ENCODE measurements around the gene TENM4.

The TENM4 gene

DNA sequence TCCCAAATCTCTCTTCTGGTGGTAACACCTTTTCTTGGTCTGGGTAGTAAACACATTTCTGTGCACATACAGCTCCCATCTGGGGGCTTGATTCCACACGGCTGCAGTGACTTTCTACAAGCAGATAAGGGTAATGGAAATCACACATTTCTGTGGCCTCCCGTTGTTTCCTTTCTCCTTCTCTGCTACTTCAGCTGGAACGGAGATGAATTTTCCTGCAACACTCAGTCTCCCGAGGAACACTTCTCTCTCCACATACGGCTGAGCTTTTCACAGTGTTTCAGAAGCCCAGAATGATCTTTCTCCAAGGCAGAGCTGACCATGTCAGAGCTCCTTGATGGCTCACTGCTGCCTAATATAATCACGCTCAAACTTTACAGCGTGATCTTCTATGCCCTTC is 501.9 kb downstream of the TENM4 start:
- ChIA-PET CTCF (no interaction called here), POLR2A (interaction anchor here (0.9 kb wide), 1 partner anchor 31 kb away, joined by 3 read pairs; no protein-coding TSS in a partner anchor)
- TF ChIP-seq LEF1 (IDR thresholded peaks at IDR 0.05; ENCODE audit: borderline replicate concordance) (no peak), ZNF384 (IDR thresholded peaks at IDR 0.05) (no peak), CTBP1 (IDR thresholded peaks at IDR 0.05; ENCODE audit: borderline replicate concordance) (no peak), NFRKB (IDR thresholded peaks at IDR 0.05) (no peak)
- no peak for DNase-seq (ENCODE audit: extremely low spot score)

- TF ChIP-seq CTBP1 (IDR thresholded peaks at IDR 0.05; ENCODE audit: borderline replicate concordance) (no peak), ZNF384 (IDR thresholded peaks at IDR 0.05) (no peak), BHLHE40 (IDR thresholded peaks at IDR 0.05; ENCODE audit: borderline replicate concordance) (no peak), SUZ12 (IDR thresholded peaks at IDR 0.05) (no peak), FOXK2 (IDR thresholded peaks at IDR 0.05) (no peak), HDGF (IDR thresholded peaks at IDR 0.05; ENCODE audit: borderline replicate concordance) (no peak), ELF4 (IDR thresholded peaks at IDR 0.05) (no peak), SP1 (IDR thresholded peaks at IDR 0.05) (no peak), ARNT (IDR thresholded peaks at IDR 0.05) (no peak), NFRKB (IDR thresholded peaks at IDR 0.05) (no peak), L3MBTL2 (conservative IDR thresholded peaks at IDR 0.05) (no peak), LEF1 (IDR thresholded peaks at IDR 0.05; ENCODE audit: borderline replicate concordance) (no peak), TARDBP (IDR thresholded peaks at IDR 0.05) (no peak), FOXM1 (IDR thresholded peaks at IDR 0.05; ENCODE audit: borderline replicate concordance) (no peak), FOXA1 (IDR thresholded peaks at IDR 0.05) (no peak)
- TF ChIP-seq, protein P1, sequence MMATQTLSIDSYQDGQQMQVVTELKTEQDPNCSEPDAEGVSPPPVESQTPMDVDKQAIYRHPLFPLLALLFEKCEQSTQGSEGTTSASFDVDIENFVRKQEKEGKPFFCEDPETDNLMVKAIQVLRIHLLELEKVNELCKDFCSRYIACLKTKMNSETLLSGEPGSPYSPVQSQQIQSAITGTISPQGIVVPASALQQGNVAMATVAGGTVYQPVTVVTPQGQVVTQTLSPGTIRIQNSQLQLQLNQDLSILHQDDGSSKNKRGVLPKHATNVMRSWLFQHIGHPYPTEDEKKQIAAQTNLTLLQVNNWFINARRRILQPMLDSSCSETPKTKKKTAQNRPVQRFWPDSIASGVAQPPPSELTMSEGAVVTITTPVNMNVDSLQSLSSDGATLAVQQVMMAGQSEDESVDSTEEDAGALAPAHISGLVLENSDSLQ (IDR thresholded peaks at IDR 0.05): no peak
- no peak for DNase-seq (ENCODE audit: extremely low spot score)
- CTCF ChIA-PET: no interaction called here
- POLR2A ChIA-PET: no interaction called here
Observed at GRCh38 chr11:78938036-78938435, 502.8 kb downstream of the TENM4 start.

DNA sequence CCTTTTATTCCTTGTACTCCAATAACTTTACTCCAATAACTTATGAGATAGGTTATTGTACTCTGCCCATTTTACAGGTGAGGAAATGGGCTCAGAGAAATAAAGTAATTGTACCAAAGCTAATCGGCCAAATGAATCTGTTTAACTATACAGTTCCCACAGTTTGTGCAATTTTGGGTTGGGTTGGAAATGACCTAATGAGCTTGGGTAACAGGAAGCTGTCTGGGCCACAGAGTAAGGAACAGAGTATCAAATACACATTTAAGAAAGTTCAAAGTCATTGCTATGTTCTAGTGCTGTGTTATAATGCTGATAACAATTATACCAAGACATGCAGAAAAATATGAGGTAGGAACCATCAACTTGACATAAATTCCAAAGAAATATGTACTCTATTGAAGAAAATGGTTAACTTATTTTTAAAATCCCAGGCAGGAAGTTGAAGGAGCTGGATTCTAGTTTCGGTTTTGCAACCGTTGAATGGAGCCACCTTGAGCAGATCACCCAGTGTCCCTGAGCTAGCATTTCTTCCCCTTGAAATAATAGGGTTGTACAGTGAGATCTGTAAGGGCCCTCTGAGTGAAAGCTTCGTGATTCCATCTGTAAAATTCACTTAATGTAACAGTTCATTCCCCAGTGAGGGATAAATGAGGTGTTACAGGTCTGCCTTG is 505.3 kb downstream of the TENM4 start:
- CTCF ChIA-PET: interaction anchor here (1.3 kb wide), 1 partner anchor 28 kb away, joined by 3 read pairs; no protein-coding TSS in a partner anchor
- TF ChIP-seq FOXA1 (IDR thresholded peaks at IDR 0.05): no peak
- no peak for TF ChIP-seq ZNF384 (IDR thresholded peaks at IDR 0.05)
- TF ChIP-seq BHLHE40 (IDR thresholded peaks at IDR 0.05; ENCODE audit: borderline replicate concordance): no peak
- no peak for TF ChIP-seq NFRKB (IDR thresholded peaks at IDR 0.05)
- no peak for TF ChIP-seq LEF1 (IDR thresholded peaks at IDR 0.05; ENCODE audit: borderline replicate concordance)
- no peak for TF ChIP-seq ELF4 (IDR thresholded peaks at IDR 0.05)
- TF ChIP-seq FOXM1 (IDR thresholded peaks at IDR 0.05; ENCODE audit: borderline replicate concordance): no peak
- no peak for TF ChIP-seq L3MBTL2 (conservative IDR thresholded peaks at IDR 0.05)
- no peak for TF ChIP-seq ARNT (IDR thresholded peaks at IDR 0.05)
- no peak for TF ChIP-seq SUZ12 (IDR thresholded peaks at IDR 0.05)
- TF ChIP-seq TARDBP (IDR thresholded peaks at IDR 0.05): no peak
- no peak for TF ChIP-seq SP1 (IDR thresholded peaks at IDR 0.05)
- TF ChIP-seq CTBP1 (IDR thresholded peaks at IDR 0.05; ENCODE audit: borderline replicate concordance): no peak
- TF ChIP-seq FOXK2 (IDR thresholded peaks at IDR 0.05): no peak
- TF ChIP-seq, protein P1 (IDR thresholded peaks at IDR 0.05): no peak
- no peak for TF ChIP-seq HDGF (IDR thresholded peaks at IDR 0.05; ENCODE audit: borderline replicate concordance)
- DNase-seq (ENCODE audit: extremely low spot score): no peak
- POLR2A ChIA-PET: no interaction called here

GRCh38 chr11:78933350-78933749 is 507.5 kb downstream of the TENM4 start:
- no peak for DNase-seq (ENCODE audit: extremely low spot score)
- POLR2A ChIA-PET: no interaction called here
- CTCF ChIA-PET: no interaction called here
- TF ChIP-seq LEF1 (IDR thresholded peaks at IDR 0.05; ENCODE audit: borderline replicate concordance): no peak
- TF ChIP-seq BHLHE40 (IDR thresholded peaks at IDR 0.05; ENCODE audit: borderline replicate concordance): no peak
- no peak for TF ChIP-seq CTBP1 (IDR thresholded peaks at IDR 0.05; ENCODE audit: borderline replicate concordance)
- TF ChIP-seq ARNT (IDR thresholded peaks at IDR 0.05): no peak
- TF ChIP-seq FOXM1 (IDR thresholded peaks at IDR 0.05; ENCODE audit: borderline replicate concordance): no peak
- TF ChIP-seq FOXK2 (IDR thresholded peaks at IDR 0.05): no peak
- no peak for TF ChIP-seq L3MBTL2 (conservative IDR thresholded peaks at IDR 0.05)
- TF ChIP-seq SUZ12 (IDR thresholded peaks at IDR 0.05): no peak
- TF ChIP-seq HDGF (IDR thresholded peaks at IDR 0.05; ENCODE audit: borderline replicate concordance): no peak
- TF ChIP-seq TARDBP (IDR thresholded peaks at IDR 0.05): no peak
- TF ChIP-seq NFRKB (IDR thresholded peaks at IDR 0.05): no peak
- TF ChIP-seq, protein P1 (IDR thresholded peaks at IDR 0.05): no peak
- no peak for TF ChIP-seq FOXA1 (IDR thresholded peaks at IDR 0.05)
- no peak for TF ChIP-seq ZNF384 (IDR thresholded peaks at IDR 0.05)
- no peak for TF ChIP-seq SP1 (IDR thresholded peaks at IDR 0.05)
- TF ChIP-seq ELF4 (IDR thresholded peaks at IDR 0.05): no peak

DNA sequence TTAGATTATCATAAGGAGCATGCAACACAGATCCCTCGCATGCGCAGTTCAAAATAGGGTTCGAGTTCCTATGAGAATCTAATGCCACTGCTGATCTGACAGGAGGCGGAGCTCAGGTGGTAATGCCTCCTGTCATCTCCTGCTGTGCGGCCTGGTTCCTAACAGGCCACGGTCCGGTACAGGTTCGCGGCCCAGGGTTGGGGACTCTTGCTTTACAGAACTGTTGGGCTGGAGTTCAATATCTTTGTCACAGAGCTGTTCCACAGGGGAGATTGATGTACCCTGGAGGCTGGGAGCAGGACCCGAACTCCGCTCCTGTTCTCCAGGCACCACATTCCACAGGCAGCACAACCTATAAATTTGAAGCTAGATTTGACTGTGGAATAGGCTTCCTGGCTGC is 508.1 kb downstream of the TENM4 start:
- TF ChIP-seq HDGF (IDR thresholded peaks at IDR 0.05; ENCODE audit: borderline replicate concordance) (no peak), BHLHE40 (IDR thresholded peaks at IDR 0.05; ENCODE audit: borderline replicate concordance) (no peak), LEF1 (IDR thresholded peaks at IDR 0.05; ENCODE audit: borderline replicate concordance) (no peak), CTBP1 (IDR thresholded peaks at IDR 0.05; ENCODE audit: borderline replicate concordance) (no peak), SUZ12 (IDR thresholded peaks at IDR 0.05) (no peak), SP1 (IDR thresholded peaks at IDR 0.05) (no peak), ARNT (IDR thresholded peaks at IDR 0.05) (no peak), ZNF384 (IDR thresholded peaks at IDR 0.05) (no peak), TARDBP (IDR thresholded peaks at IDR 0.05) (no peak), FOXA1 (IDR thresholded peaks at IDR 0.05) (no peak), ELF4 (IDR thresholded peaks at IDR 0.05) (no peak)
- CTCF ChIA-PET: no interaction called here
- POLR2A ChIA-PET: no interaction called here
- DNase-seq (ENCODE audit: extremely low spot score): no peak

DNA sequence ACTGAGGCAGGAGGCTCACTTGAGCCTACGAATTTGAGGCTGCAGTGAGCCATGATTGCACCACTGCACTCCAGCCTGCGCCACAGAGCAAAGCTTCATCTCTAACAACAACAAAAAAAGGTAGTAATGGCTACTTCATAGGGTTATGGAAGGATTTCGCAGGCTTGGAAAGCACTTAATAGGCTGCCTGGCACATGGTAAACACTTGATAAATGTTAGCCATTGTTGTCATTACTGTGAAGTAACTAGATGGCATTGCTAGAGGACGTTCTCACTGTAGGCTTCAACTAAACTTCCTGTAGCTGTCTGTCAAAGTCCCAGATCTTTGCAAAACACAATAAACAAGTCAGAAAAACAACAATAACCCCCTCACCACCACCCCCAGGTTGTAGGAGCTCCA is 508.9 kb downstream of the TENM4 start:
- no peak for DNase-seq (ENCODE audit: extremely low spot score)
- ChIA-PET CTCF (no interaction called here), POLR2A (no interaction called here)
- TF ChIP-seq BHLHE40 (IDR thresholded peaks at IDR 0.05; ENCODE audit: borderline replicate concordance) (no peak), CTBP1 (IDR thresholded peaks at IDR 0.05; ENCODE audit: borderline replicate concordance) (no peak), NFRKB (IDR thresholded peaks at IDR 0.05) (no peak), LEF1 (IDR thresholded peaks at IDR 0.05; ENCODE audit: borderline replicate concordance) (no peak), ZNF384 (IDR thresholded peaks at IDR 0.05) (no peak), TARDBP (IDR thresholded peaks at IDR 0.05) (no peak), ELF4 (IDR thresholded peaks at IDR 0.05) (no peak), HDGF (IDR thresholded peaks at IDR 0.05; ENCODE audit: borderline replicate concordance) (no peak), SUZ12 (IDR thresholded peaks at IDR 0.05) (no peak), ARNT (IDR thresholded peaks at IDR 0.05) (no peak), FOXK2 (IDR thresholded peaks at IDR 0.05) (no peak), L3MBTL2 (conservative IDR thresholded peaks at IDR 0.05) (no peak), FOXA1 (IDR thresholded peaks at IDR 0.05) (no peak)
- TF ChIP-seq, protein P1 (IDR thresholded peaks at IDR 0.05): no peak

Measured in HEK293T (cell line).